RWPE2 (cell line): Measurements from ENCODE around the gene TXN2.
"Not testable (repeated sequence)": the region's sequence is repeated elsewhere in the genome, so short reads cannot be mapped to it uniquely, and the experiment has no call there.

ENCODE experiments used
- ATAC-seq: fragments of 200-7000 bp; cut with Tn5 transposase; 3 replicates; pipeline ENCODE4 v1.9.1; 2021; ENCODE audit warnings: low read depth
- DNase-seq: peaks from one replicate; pipeline ENCODE4 v3.0.0-alpha.2; 2020; ENCODE audit warnings: low spot score
- H3K27ac ChIP-seq: fragments of 450-650 bp; 2 replicates; pipeline ENCODE4 v1.5.1; 2017; ENCODE audit warnings: mild to moderate bottlenecking; ENCODE audit not compliant: poor library complexity, severe bottlenecking
- H3K27me3 ChIP-seq: fragments of 250-450 bp; sonication (Bioruptor Pico); 2 replicates; pipeline ENCODE4 v1.5.1; 2021; ENCODE audit warnings: mild to moderate bottlenecking, moderate library complexity; ENCODE audit not compliant: insufficient read depth, poor library complexity, severe bottlenecking
- H3K36me3 ChIP-seq: fragments of 250-450 bp; sonication (Bioruptor Pico); 2 replicates; pipeline ENCODE4 v1.5.1; 2020; ENCODE audit warnings: low read depth, mild to moderate bottlenecking, moderate library complexity
- H3K4me1 ChIP-seq: fragments of 250-450 bp; sonication (Bioruptor Pico); 2 replicates; pipeline ENCODE4 v1.5.1; 2021; ENCODE audit warnings: mild to moderate bottlenecking, moderate library complexity; ENCODE audit not compliant: insufficient read depth, poor library complexity, severe bottlenecking
- H3K4me3 ChIP-seq: fragments of 250-450 bp; sonication (Bioruptor Pico); 2 replicates; pipeline ENCODE4 v1.5.1; 2021; ENCODE audit warnings: mild to moderate bottlenecking, moderate library complexity; ENCODE audit not compliant: severe bottlenecking
- H3K9me3 ChIP-seq: fragments of 250-450 bp; sonication (Bioruptor Pico); 2 replicates; pipeline ENCODE4 v1.5.1; 2021; ENCODE audit warnings: mild to moderate bottlenecking, moderate library complexity; ENCODE audit not compliant: severe bottlenecking
- CTCF ChIP-seq: fragments of 450-650 bp; IDR thresholded peaks from one replicate; pipeline ENCODE4 v1.5.1; 2017; ENCODE audit warnings: mild to moderate bottlenecking, moderate library complexity; ENCODE audit not compliant: poor library complexity, severe bottlenecking

The TXN2 gene

GRCh38 chr22:36433318-36434231 is 47.9 kb downstream of the TXN2 start:
- H3K27me3 ChIP-seq: no peaks in the 10 kb centered on the region
- H3K36me3 ChIP-seq: no peaks in the 10 kb centered on the region
- no peaks in the 10 kb centered on the region for H3K9me3 ChIP-seq
- peaks cover 10% of the 10 kb centered on the region for H3K4me1 ChIP-seq
- DNase-seq (no peak), ATAC-seq (peak; percentile 48)
- H3K4me3 ChIP-seq: no peak overlapping the region
- TF ChIP-seq CTCF: no peak
- no peak overlapping the region for H3K27ac ChIP-seq

- Histone ChIP-seq H3K9me3 (no peaks in the 10 kb centered on the region), H3K27ac (no peak overlapping the region), H3K27me3 (no peaks in the 10 kb centered on the region), H3K4me3 (no peak overlapping the region), H3K36me3 (no peaks in the 10 kb centered on the region), H3K4me1 (peaks cover 10% of the 10 kb centered on the region)
- no peak for TF ChIP-seq CTCF
- ATAC-seq (peak; percentile 17; the same call in 1 of the 3 replicates), DNase-seq (no peak)
These were observed 48.7 kb downstream of the TXN2 start for GRCh38 chr22:36432592-36433317.

GRCh38 chr22:36431977-36432376 is 49.5 kb downstream of the TXN2 start:
- no peak overlapping the region for H3K27ac ChIP-seq
- TF ChIP-seq CTCF: no peak
- no peak for DNase-seq

GRCh38 chr22:36430863-36431262 is 50.6 kb downstream of the TXN2 start:
- Histone ChIP-seq H3K36me3 (no peaks in the 10 kb centered on the region), H3K4me3 (no peak overlapping the region), H3K4me1 (peaks cover 10% of the 10 kb centered on the region), H3K9me3 (no peaks in the 10 kb centered on the region), H3K27me3 (no peaks in the 10 kb centered on the region), H3K27ac (no peak overlapping the region)
- DNase-seq: no peak
- no peak for TF ChIP-seq CTCF
- ATAC-seq: no peak

More at GRCh38 chr22:36431977-36432376, 49.5 kb downstream of the TXN2 start:
- Histone ChIP-seq H3K4me1 (peaks cover 10% of the 10 kb centered on the region), H3K4me3 (no peak overlapping the region), H3K36me3 (no peaks in the 10 kb centered on the region), H3K9me3 (no peaks in the 10 kb centered on the region), H3K27me3 (no peaks in the 10 kb centered on the region)
- ATAC-seq: no peak

- not testable (repeated sequence) for H3K9me3 ChIP-seq, H3K4me1 ChIP-seq, H3K36me3 ChIP-seq, H3K27ac ChIP-seq, DNase-seq, H3K4me3 ChIP-seq, ATAC-seq, H3K27me3 ChIP-seq
These were observed 53.5 kb downstream of the TXN2 start for GRCh38 chr22:36427952-36428351.
